NCI-H2196 treated with DMSO at 0.1 percent for 48 hours (cell line): ENCODE data around the gene MPO.
A peak's percentile ranks its signal among the peaks of the same experiment; 100 is the strongest.

Experiments used
- DNase-seq: peaks from one replicate; lab custom pipeline; 2025; ENCODE audit not compliant: unreplicated experiment; lab: John Stamatoyannopoulos, UW

MPO gene

GRCh38 chr17:58280480-58281217, at the start of gene MPO:
MPO (minus strand) TSS chr17:58280935; CDS start chr17:58280758, 177 bp downstream.
- no peak for DNase-seq

GRCh38 chr17:58329810-58330537, 49.2 kb upstream of the MPO start:
- DNase-seq = no peak

- no peak for DNase-seq
Measured at GRCh38 chr17:58329035-58329809, 48.5 kb upstream of the MPO start.

GRCh38 chr17:58328195-58329034, 47.7 kb upstream of the MPO start, which contains the start of gene TSPOAP1:
TSPOAP1 (minus strand) TSS chr17:58328795; CDS start chr17:58327920, 875 bp downstream.
- no peak for DNase-seq

- no peak for DNase-seq
Measured at GRCh38 chr17:58327363-58328194, 46.8 kb upstream of the MPO start.

GRCh38 chr17:58326609-58327362, 46.1 kb upstream of the MPO start:
- no peak for DNase-seq

- DNase-seq = no peak
Measured at GRCh38 chr17:58325976-58326468, 45.3 kb upstream of the MPO start.

GRCh38 chr17:58325289-58325726, 44.6 kb upstream of the MPO start:
- no peak for DNase-seq

GRCh38 chr17:58324409-58325288, 43.9 kb upstream of the MPO start:
- DNase-seq = peak; percentile 11

- no peak for DNase-seq
Measured at GRCh38 chr17:58324056-58324408, 43.3 kb upstream of the MPO start.

GRCh38 chr17:58323366-58324055, 42.8 kb upstream of the MPO start:
- DNase-seq = no peak

- no peak for DNase-seq
Measured at GRCh38 chr17:58322581-58323185, 41.9 kb upstream of the MPO start.

- DNase-seq = no peak
Measured at GRCh38 chr17:58321571-58322525, 41.1 kb upstream of the MPO start.

GRCh38 chr17:58320570-58321323, 40.0 kb upstream of the MPO start:
- no peak for DNase-seq

GRCh38 chr17:58320163-58320558, 39.4 kb upstream of the MPO start:
- no peak for DNase-seq
